Suprapubic skin (tissue), 4 donors: ENCODE data around the gene STYXL2.

Experiments
- CTCF ChIP-seq, 2 donors: fragments of 200-600 bp in 1 of 2; fragments of 450-650 bp in 1 of 2; sonication (generic) in 1 of 2; IDR thresholded peaks; one replicate each; pipeline ENCODE4 v1.5.1; 2016 to 2019; ENCODE audit warnings: antibody characterized with exemption in 2 of 2, mild to moderate bottlenecking in 1 of 2, moderate library complexity in 1 of 2
- EP300 ChIP-seq: sonication (generic); formaldehyde crosslinking; IDR thresholded peaks from one replicate; pipeline ENCODE4 v1.6.1; 2017; ENCODE audit warnings: antibody characterized with exemption
- POLR2A ChIP-seq, 2 donors: fragments of 450-650 bp; IDR thresholded peaks; one replicate each; pipeline ENCODE4 v1.6.1; 2017; ENCODE audit warnings: antibody characterized with exemption in 2 of 2, mild to moderate bottlenecking in 2 of 2, moderate library complexity in 2 of 2
- POLR2AphosphoS5 ChIP-seq, 3 donors: sonication (generic); formaldehyde crosslinking; IDR thresholded peaks; one replicate each; pipeline ENCODE4 v1.6.1; 2017; ENCODE audit warnings: antibody characterized with exemption in 3 of 3

GRCh38 chr1:167110586-167110985, 16.7 kb downstream of the STYXL2 start:
- TF ChIP-seq CTCF (IDR thresholded peaks at IDR 0.05) (no peak), POLR2A (IDR thresholded peaks at IDR 0.05) (no peak), EP300 (no peak), POLR2AphosphoS5 (IDR thresholded peaks at IDR 0.05) (no peak)
